H9 (cell line): Measurements from ENCODE around the gene MCF2L2. TPM values are rescaled to one million over a fixed set of nuclear protein-coding genes. Genes with fewer than 3 reads are reported as not detected.

Experiments used
- DNase-seq: peaks from one replicate; pipeline ENCODE4 v3.0.0-alpha.2; 2017
- H2AFZ ChIP-seq: one replicate; pipeline ENCODE4 v1.6.1; 2013; ENCODE audit warnings: mild to moderate bottlenecking, low read length, control low read depth, moderate library complexity
- H2AK5ac ChIP-seq: 2 replicates; pipeline ENCODE4 v1.6.1; 2013; ENCODE audit warnings: low read length, control low read depth, mixed read lengths; ENCODE audit not compliant: insufficient read length
- H2BK120ac ChIP-seq: one replicate; pipeline ENCODE4 v1.6.1; 2013; ENCODE audit warnings: low read depth, mild to moderate bottlenecking, low read length, control low read depth, inconsistent platforms; ENCODE audit not compliant: poor library complexity, severe bottlenecking
- H2BK12ac ChIP-seq: 2 replicates; pipeline ENCODE4 v1.6.1; 2013; ENCODE audit warnings: low read length, control low read depth, mixed read lengths, low read depth; ENCODE audit not compliant: insufficient read length
- H2BK15ac ChIP-seq: 2 replicates; pipeline ENCODE4 v1.6.1; 2013; ENCODE audit warnings: low read depth, low read length, control low read depth
- H2BK20ac ChIP-seq: one replicate; pipeline ENCODE4 v1.6.1; 2013; ENCODE audit warnings: low read depth, mild to moderate bottlenecking, low read length, control low read depth, inconsistent platforms; ENCODE audit not compliant: poor library complexity, severe bottlenecking
- H2BK5ac ChIP-seq: 2 replicates; pipeline ENCODE4 v1.6.1; 2013; ENCODE audit warnings: low read length, control low read depth, mixed read lengths; ENCODE audit not compliant: insufficient read length
- H3K14ac ChIP-seq: 2 replicates; pipeline ENCODE4 v1.6.1; 2013; ENCODE audit warnings: low read length, control low read depth; ENCODE audit not compliant: insufficient read depth
- H3K18ac ChIP-seq: 2 replicates; pipeline ENCODE4 v1.6.1; 2013; ENCODE audit warnings: low read depth, mild to moderate bottlenecking, mixed read lengths, low read length, control low read depth; ENCODE audit not compliant: insufficient read length
- H3K23ac ChIP-seq: 2 replicates; pipeline ENCODE4 v1.6.1; 2013; ENCODE audit warnings: low read length, control low read depth, mixed read lengths, low read depth; ENCODE audit not compliant: insufficient read length
- H3K23me2 ChIP-seq: 2 replicates; pipeline ENCODE4 v1.6.1; 2013; ENCODE audit warnings: low read depth, mild to moderate bottlenecking, mixed read lengths, low read length, control low read depth; ENCODE audit not compliant: insufficient read length, poor library complexity, severe bottlenecking
- H3K27ac ChIP-seq: 2 replicates; pipeline ENCODE4 v1.5.1; 2013; ENCODE audit warnings: low read length, control low read depth, mixed read lengths, low read depth; ENCODE audit not compliant: insufficient read length
- H3K27me3 ChIP-seq: 2 replicates; pipeline ENCODE4 v1.6.1; 2013; ENCODE audit warnings: low read length, control low read depth, inconsistent platforms; ENCODE audit not compliant: insufficient read depth
- H3K4ac ChIP-seq: 2 replicates; pipeline ENCODE4 v1.6.1; 2013; ENCODE audit warnings: low read depth, mild to moderate bottlenecking, control low read depth, inconsistent platforms, low read length, moderate library complexity
- H3K4me1 ChIP-seq: 2 replicates; pipeline ENCODE4 v1.6.1; 2013; ENCODE audit warnings: low read length, control low read depth, inconsistent platforms; ENCODE audit not compliant: insufficient read depth
- H3K4me2 ChIP-seq: 2 replicates; pipeline ENCODE4 v1.6.1; 2013; ENCODE audit warnings: low read length, control low read depth, mixed read lengths; ENCODE audit not compliant: insufficient read length, insufficient read depth
- H3K56ac ChIP-seq: 2 replicates; pipeline ENCODE4 v1.6.1; 2013; ENCODE audit warnings: low read depth, mild to moderate bottlenecking, mixed read lengths, low read length, control low read depth; ENCODE audit not compliant: insufficient read length
- H3K79me1 ChIP-seq: 2 replicates; pipeline ENCODE4 v1.6.1; 2013; ENCODE audit warnings: low read depth, mild to moderate bottlenecking, moderate library complexity, low read length, control low read depth, inconsistent platforms; ENCODE audit not compliant: insufficient read depth, poor library complexity, severe bottlenecking
- H3K79me2 ChIP-seq: 2 replicates; pipeline ENCODE4 v1.6.1; 2013; ENCODE audit warnings: low read length, control low read depth, inconsistent platforms; ENCODE audit not compliant: insufficient read depth
- H3K9ac ChIP-seq: 2 replicates; pipeline ENCODE4 v1.6.1; 2013; ENCODE audit warnings: low read length, control low read depth, mixed read lengths; ENCODE audit not compliant: insufficient read length; ENCODE audit errors: extremely low read depth
- H3K9me3 ChIP-seq: one replicate; pipeline ENCODE4 v1.6.1; 2013; ENCODE audit warnings: low read depth, low read length, inconsistent platforms; ENCODE audit not compliant: control insufficient read depth
- H3T11ph ChIP-seq: one replicate; pipeline ENCODE4 v1.6.1; 2013; ENCODE audit warnings: mild to moderate bottlenecking, low read length, control low read depth, inconsistent platforms
- H4K20me1 ChIP-seq: one replicate; pipeline ENCODE4 v1.6.1; 2013; ENCODE audit not compliant: control insufficient read depth, insufficient read length, insufficient read depth
- H4K5ac ChIP-seq: 2 replicates; pipeline ENCODE4 v1.6.1; 2013; ENCODE audit warnings: low read depth, mild to moderate bottlenecking, mixed read lengths, low read length, control low read depth; ENCODE audit not compliant: insufficient read length
- H4K8ac ChIP-seq: replicated peaks from 2 replicates; pipeline ENCODE4 v1.6.1; 2013; ENCODE audit warnings: low read length, control low read depth, mixed read lengths, low read depth; ENCODE audit not compliant: insufficient read length
- H4K91ac ChIP-seq: 2 replicates; pipeline ENCODE4 v1.6.1; 2013; ENCODE audit warnings: low read depth, mild to moderate bottlenecking, moderate library complexity, mixed read lengths, low read length, control low read depth; ENCODE audit not compliant: insufficient read length
- H3K27ac Mint-ChIP-seq, 3 experiments: 2 replicates in 2 of 3; 3 replicates in 1 of 3; pipeline ENCODE4 v1.8.0; 2020 to 2021; ENCODE audit warnings: mixed read lengths in 3 of 3, mild to moderate bottlenecking in 1 of 3, moderate library complexity in 1 of 3
- H3K27me3 Mint-ChIP-seq: 2 replicates; pipeline ENCODE4 v1.8.0; 2021; ENCODE audit warnings: low read depth, mild to moderate bottlenecking, moderate library complexity, mixed read lengths
- H3K36me3 Mint-ChIP-seq, 3 experiments: 2 replicates in 2 of 3; 3 replicates in 1 of 3; pipeline ENCODE4 v1.8.0; 2020 to 2021; ENCODE audit warnings: low read depth in 3 of 3, mixed read lengths in 3 of 3; ENCODE audit not compliant: insufficient read depth in 1 of 3
- H3K4me1 Mint-ChIP-seq, 2 experiments: 2 replicates each; pipeline ENCODE4 v1.8.0; 2020; ENCODE audit warnings: mixed read lengths in 2 of 2
- H3K4me3 Mint-ChIP-seq, 2 experiments: 2 replicates in 1 of 2; 3 replicates in 1 of 2; pipeline ENCODE4 v1.8.0; 2020 to 2021; ENCODE audit warnings: mild to moderate bottlenecking in 2 of 2, mixed read lengths in 2 of 2, moderate library complexity in 1 of 2
- H3K9me3 Mint-ChIP-seq, 2 experiments: 2 replicates in 1 of 2; 3 replicates in 1 of 2; pipeline ENCODE4 v1.8.0; 2020; ENCODE audit warnings: mild to moderate bottlenecking in 2 of 2, mixed read lengths in 2 of 2, moderate library complexity in 1 of 2
- CTCF ChIP-seq: fragments of 200-600 bp; sonication (generic); conservative IDR thresholded peaks from 3 replicates; pipeline ENCODE4 v1.8.0; 2021; ENCODE audit warnings: antibody characterized with exemption, mild to moderate bottlenecking
- WGBS: extraction: QIAGEN DNeasy Blood & Tissue Kit; methylation state at CpG from one replicate; pipeline ENCODE4 v1.1.7; 2013; ENCODE audit warnings: missing lambda C conversion rate, low lambda C conversion rate, mixed read lengths; ENCODE audit not compliant: insufficient read length; ENCODE audit errors: extremely low coverage; 5-methylcytosine and 5-hydroxymethylcytosine counted together
- total RNA-seq: library from RNA; stranded (reverse); gene quantifications from 2 replicates; pipeline ENCODE4 v1.2.1, GENCODE V29; 2021

Gene MCF2L2
- total RNA-seq, 1 experiment from 2014 or later, result 6.4 TPM

GRCh38 chr3:183284570-183284969, 143.8 kb downstream of the MCF2L2 start:
- no peak overlapping the region for H2BK12ac ChIP-seq
- no peak overlapping the region for H2BK15ac ChIP-seq
- H2BK120ac ChIP-seq, result no peak overlapping the region
- no peak overlapping the region for H4K5ac ChIP-seq
- no peaks in the 10 kb centered on the region for H3K23me2 ChIP-seq
- H4K8ac ChIP-seq, result no peak overlapping the region
- no peak overlapping the region for H3K9ac ChIP-seq
- Mint-ChIP-seq H3K4me3 (no peak overlapping the region), H3K9me3 (no peaks in the 10 kb centered on the region), H3K4me1 (peaks cover 7 to 8% of the 10 kb centered on the region in 2 experiments), H3K36me3 (no peaks in the 10 kb centered on the region; a peak in 2 of 7 replicates), H3K27ac (no peak overlapping the region), H3K27me3 (no peaks in the 10 kb centered on the region)
- H3K56ac ChIP-seq, result no peak overlapping the region
- no peaks in the 10 kb centered on the region for H3K9me3 ChIP-seq
- H2BK20ac ChIP-seq, result no peak overlapping the region
- no peak for DNase-seq
- no peak overlapping the region for H2AK5ac ChIP-seq
- H3K4me2 ChIP-seq, result no peak overlapping the region
- no peaks in the 10 kb centered on the region for H3K27me3 ChIP-seq
- no peak overlapping the region for H2BK5ac ChIP-seq
- H4K20me1 ChIP-seq, result no peaks in the 10 kb centered on the region
- H3K79me2 ChIP-seq, result no peaks in the 10 kb centered on the region
- no peak overlapping the region for H3K14ac ChIP-seq
- H3K4ac ChIP-seq, result no peak overlapping the region
- no CpG with 5 or more reads among the region's 3 CpGs for WGBS
- no peak overlapping the region for H3K18ac ChIP-seq
- no peaks in the 10 kb centered on the region for H3K79me1 ChIP-seq
- H2AFZ ChIP-seq, result no peak overlapping the region
- TF ChIP-seq CTCF, result no peak
- no peak overlapping the region for H3K23ac ChIP-seq
- no peak overlapping the region for H4K91ac ChIP-seq
- H3T11ph ChIP-seq, result no peak overlapping the region
- no peak overlapping the region for H3K27ac ChIP-seq
- H3K4me1 ChIP-seq, result no peaks in the 10 kb centered on the region; the same call in 1 of the 2 replicates
